Midbrain (tissue), 1 donor: ENCODE data around the gene C1QTNF3.
"Not testable (repeated sequence)": the region's sequence is repeated elsewhere in the genome, so short reads cannot be mapped to it uniquely, and the experiment has no call there.

ENCODE experiments used
- DNase-seq: peaks from one replicate; lab custom pipeline; 2025; lab: John Stamatoyannopoulos, UW

C1QTNF3 gene

GRCh38 chr5:34043099-34043876 is at the start of gene C1QTNF3:
TSS of gene C1QTNF3 (minus strand) at chr5:34043213. CDS start at chr5:34043125, 88 bp downstream.
- DNase-seq: peak; percentile 15

- DNase-seq: not testable (repeated sequence)
Measured at GRCh38 chr5:34091039-34091438, 48.0 kb upstream of the C1QTNF3 start.

- DNase-seq: not testable (repeated sequence)
Measured at GRCh38 chr5:34089802-34090201, 46.8 kb upstream of the C1QTNF3 start.

GRCh38 chr5:34087728-34088127 is 44.7 kb upstream of the C1QTNF3 start:
- DNase-seq: not testable (repeated sequence)

- DNase-seq: not testable (repeated sequence)
Measured at GRCh38 chr5:34083898-34084297, 40.9 kb upstream of the C1QTNF3 start.

GRCh38 chr5:34079505-34079904 is 36.5 kb upstream of the C1QTNF3 start:
- not testable (repeated sequence) for DNase-seq

- not testable (repeated sequence) for DNase-seq
Measured at GRCh38 chr5:34077636-34078035, 34.6 kb upstream of the C1QTNF3 start.

GRCh38 chr5:34076719-34077364 is 33.8 kb upstream of the C1QTNF3 start:
- not testable (repeated sequence) for DNase-seq

GRCh38 chr5:34074472-34074871 is 31.5 kb upstream of the C1QTNF3 start:
- DNase-seq: not testable (repeated sequence)

GRCh38 chr5:34074071-34074470 is 31.1 kb upstream of the C1QTNF3 start:
- DNase-seq: not testable (repeated sequence)

- DNase-seq: not testable (repeated sequence)
Measured at GRCh38 chr5:34070626-34071025, 27.6 kb upstream of the C1QTNF3 start.

GRCh38 chr5:34064656-34065055 is 21.6 kb upstream of the C1QTNF3 start:
- no peak for DNase-seq

- no peak for DNase-seq
Measured at GRCh38 chr5:34062419-34062818, 19.4 kb upstream of the C1QTNF3 start.

- no peak for DNase-seq
Measured at GRCh38 chr5:34061993-34062392, 19.0 kb upstream of the C1QTNF3 start.

- DNase-seq: no peak
Measured at GRCh38 chr5:34059977-34060376, 17.0 kb upstream of the C1QTNF3 start.

- no peak for DNase-seq
Measured at GRCh38 chr5:34058532-34058931, 15.5 kb upstream of the C1QTNF3 start.

GRCh38 chr5:34057569-34057968 is 14.6 kb upstream of the C1QTNF3 start:
- no peak for DNase-seq

GRCh38 chr5:34057118-34057517 is 14.1 kb upstream of the C1QTNF3 start:
- DNase-seq: no peak

GRCh38 chr5:34055667-34056066 is 12.7 kb upstream of the C1QTNF3 start:
- DNase-seq: no peak

- DNase-seq: no peak
Measured at GRCh38 chr5:34054400-34054729, 11.4 kb upstream of the C1QTNF3 start.

- no peak for DNase-seq
Measured at GRCh38 chr5:34053571-34054399, 10.8 kb upstream of the C1QTNF3 start.

GRCh38 chr5:34053133-34053532 is 10.1 kb upstream of the C1QTNF3 start:
- DNase-seq: no peak
